Astrocyte (in vitro differentiated cells and primary cell): Measurements from ENCODE around the gene EPHB2.

ENCODE experiments used
- CTCF ChIP-seq: IDR thresholded peaks from 2 replicates; pipeline ENCODE4 v1.5.1; 2011; ENCODE audit warnings: low read depth, mild to moderate bottlenecking, inconsistent platforms, low read length, moderate library complexity; ENCODE audit not compliant: insufficient read depth
- EZH2 ChIP-seq: IDR thresholded peaks from 2 replicates; pipeline ENCODE4 v1.6.1; 2012; ENCODE audit warnings: mild to moderate bottlenecking, low read length, inconsistent platforms; ENCODE audit not compliant: insufficient read depth

GRCh38 chr1:22665752-22666151 lies 44.9 kb upstream of the EPHB2 start:
- TF ChIP-seq EZH2 (no peak), CTCF (peak; percentile 81)
